GM12875 (cell line): Measurements from ENCODE around the gene CGA.

ENCODE experiments used
- H3K4me3 ChIP-seq: one replicate; pipeline ENCODE4 v1.5.1; 2011; ENCODE audit warnings: low read depth, low read length, control low read depth
- TF ChIP-seq, protein P1 (sequence below): IDR thresholded peaks from 2 replicates; pipeline ENCODE4 v1.5.1; 2011; ENCODE audit warnings: low read depth, mild to moderate bottlenecking, control low read depth, inconsistent platforms, low read length, moderate library complexity, borderline replicate concordance; ENCODE audit not compliant: insufficient read depth

CGA gene

DNA sequence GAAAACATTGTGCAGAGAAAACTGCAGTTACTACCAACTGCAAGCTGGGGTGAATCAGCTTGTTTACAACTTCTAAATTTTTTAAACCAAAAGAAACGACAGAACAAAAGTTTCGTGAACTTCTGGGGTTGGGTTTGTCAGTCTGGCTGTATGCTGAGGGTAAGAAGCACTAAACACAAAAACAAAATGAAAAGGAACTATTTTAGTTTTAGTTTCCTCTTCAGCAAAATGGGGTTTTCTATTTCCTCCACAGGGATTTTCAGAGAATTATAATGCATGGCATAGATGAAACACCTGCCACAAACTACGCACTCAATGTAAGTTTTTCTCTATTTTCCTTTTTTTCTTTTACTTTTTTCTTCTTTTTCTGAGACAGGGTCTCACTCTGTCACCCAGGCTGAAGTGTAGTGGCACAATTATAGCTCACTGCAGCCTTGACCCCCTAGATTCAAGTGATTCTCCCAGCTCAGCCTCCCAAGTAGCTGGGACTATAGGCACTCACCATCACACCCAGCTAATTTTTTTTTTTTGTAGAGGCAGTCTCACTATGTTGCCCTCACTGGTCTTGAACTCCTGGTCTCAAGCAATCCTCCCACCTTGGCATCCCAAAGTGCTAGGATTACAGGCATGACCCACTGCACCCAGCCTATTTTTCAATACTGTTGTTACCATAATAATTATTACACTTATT lies 40.6 kb downstream of the CGA start:
- TF ChIP-seq, protein P1, sequence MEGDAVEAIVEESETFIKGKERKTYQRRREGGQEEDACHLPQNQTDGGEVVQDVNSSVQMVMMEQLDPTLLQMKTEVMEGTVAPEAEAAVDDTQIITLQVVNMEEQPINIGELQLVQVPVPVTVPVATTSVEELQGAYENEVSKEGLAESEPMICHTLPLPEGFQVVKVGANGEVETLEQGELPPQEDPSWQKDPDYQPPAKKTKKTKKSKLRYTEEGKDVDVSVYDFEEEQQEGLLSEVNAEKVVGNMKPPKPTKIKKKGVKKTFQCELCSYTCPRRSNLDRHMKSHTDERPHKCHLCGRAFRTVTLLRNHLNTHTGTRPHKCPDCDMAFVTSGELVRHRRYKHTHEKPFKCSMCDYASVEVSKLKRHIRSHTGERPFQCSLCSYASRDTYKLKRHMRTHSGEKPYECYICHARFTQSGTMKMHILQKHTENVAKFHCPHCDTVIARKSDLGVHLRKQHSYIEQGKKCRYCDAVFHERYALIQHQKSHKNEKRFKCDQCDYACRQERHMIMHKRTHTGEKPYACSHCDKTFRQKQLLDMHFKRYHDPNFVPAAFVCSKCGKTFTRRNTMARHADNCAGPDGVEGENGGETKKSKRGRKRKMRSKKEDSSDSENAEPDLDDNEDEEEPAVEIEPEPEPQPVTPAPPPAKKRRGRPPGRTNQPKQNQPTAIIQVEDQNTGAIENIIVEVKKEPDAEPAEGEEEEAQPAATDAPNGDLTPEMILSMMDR = no peak
- no peak overlapping the region for H3K4me3 ChIP-seq

DNA sequence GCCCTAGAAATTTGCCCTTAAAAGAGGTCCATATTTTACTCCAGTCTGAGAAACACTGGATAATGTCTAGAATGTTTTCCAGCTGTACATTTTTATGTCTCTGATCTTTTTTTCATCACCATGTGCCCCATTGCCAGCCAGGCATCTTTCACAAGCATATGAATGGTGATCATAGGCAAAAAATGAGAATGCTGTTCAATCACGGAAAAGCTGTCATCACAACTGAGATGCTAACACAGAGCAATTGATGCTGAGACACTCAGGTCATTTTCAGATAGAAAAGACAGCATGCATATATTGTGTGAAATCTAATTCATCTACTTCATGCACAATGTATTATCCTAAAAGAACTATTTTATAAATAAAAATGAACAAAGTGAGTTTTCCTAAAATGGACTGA lies 41.6 kb downstream of the CGA start:
- TF ChIP-seq, protein P1 = no peak
- H3K4me3 ChIP-seq = no peak overlapping the region

DNA sequence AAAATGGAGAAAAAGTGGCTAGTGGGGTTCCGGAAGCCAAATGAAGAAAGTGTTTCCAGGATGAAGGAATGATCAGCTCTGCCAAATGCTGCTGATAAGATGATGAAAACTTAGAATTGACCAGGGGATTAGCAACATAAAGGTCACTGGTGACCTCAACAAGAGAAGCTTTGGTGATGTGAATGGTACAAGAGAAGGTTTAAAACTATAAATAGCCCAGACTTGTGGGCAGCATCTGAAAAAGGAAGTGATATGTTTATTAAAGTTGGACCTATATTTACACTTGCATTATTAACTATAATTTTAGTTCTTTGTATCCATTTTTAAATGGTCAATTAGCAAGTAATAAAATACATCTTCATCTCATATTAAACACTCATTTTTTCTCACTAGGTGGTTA lies 45.1 kb downstream of the CGA start:
- TF ChIP-seq, protein P1 = no peak
- H3K4me3 ChIP-seq = no peak overlapping the region

DNA sequence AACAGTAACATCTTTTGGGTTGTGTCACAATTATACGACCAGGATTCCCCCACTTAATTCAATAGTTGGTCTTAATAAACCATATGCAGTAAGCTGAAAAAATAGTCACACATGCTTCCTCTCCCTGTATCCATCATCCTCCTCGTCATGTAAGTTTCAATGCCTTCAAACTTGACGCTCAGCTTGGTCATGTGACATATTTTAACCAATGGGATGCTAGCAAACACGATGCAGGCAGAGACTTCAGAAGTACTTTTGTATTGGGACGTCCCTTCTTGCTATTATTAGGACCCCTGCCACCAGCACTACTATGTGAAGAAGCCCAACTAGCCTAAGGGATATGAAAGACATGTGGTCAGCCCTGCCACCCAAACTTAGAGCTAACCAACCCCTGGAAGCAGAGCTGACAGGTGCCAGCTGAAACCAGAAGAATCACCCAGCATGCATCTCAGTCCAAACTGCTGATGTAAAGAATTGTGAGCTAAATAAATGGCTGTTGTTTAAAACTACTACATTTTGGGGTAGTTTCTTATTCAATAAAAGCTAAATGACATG lies 49.3 kb downstream of the CGA start:
- no peak overlapping the region for H3K4me3 ChIP-seq
- TF ChIP-seq, protein P1 = no peak

DNA sequence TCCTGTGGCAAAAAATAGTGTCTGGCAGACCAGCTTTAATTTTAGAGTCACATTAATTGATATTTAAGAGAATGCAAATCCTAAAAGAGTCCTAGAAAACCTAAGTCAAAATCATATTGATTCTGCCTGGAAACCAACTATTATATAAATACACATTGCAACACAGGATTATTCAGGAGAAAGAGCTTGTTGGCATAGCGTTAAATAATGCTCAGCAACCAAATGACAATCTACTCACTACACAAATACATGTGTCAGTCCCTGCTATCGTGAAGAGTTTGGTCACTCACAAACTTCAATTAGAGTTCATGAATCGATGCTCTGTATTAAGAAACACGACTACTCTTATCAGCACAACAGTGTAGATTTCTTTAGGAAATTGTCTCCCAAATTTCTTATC lies 54.2 kb downstream of the CGA start:
- H3K4me3 ChIP-seq = no peak overlapping the region
- TF ChIP-seq, protein P1 = no peak
